ENCODE results near the gene IRF2BPL.
A peak's percentile ranks its signal among the peaks of the same experiment; 100 is the strongest.

The IRF2BPL gene

DNA sequence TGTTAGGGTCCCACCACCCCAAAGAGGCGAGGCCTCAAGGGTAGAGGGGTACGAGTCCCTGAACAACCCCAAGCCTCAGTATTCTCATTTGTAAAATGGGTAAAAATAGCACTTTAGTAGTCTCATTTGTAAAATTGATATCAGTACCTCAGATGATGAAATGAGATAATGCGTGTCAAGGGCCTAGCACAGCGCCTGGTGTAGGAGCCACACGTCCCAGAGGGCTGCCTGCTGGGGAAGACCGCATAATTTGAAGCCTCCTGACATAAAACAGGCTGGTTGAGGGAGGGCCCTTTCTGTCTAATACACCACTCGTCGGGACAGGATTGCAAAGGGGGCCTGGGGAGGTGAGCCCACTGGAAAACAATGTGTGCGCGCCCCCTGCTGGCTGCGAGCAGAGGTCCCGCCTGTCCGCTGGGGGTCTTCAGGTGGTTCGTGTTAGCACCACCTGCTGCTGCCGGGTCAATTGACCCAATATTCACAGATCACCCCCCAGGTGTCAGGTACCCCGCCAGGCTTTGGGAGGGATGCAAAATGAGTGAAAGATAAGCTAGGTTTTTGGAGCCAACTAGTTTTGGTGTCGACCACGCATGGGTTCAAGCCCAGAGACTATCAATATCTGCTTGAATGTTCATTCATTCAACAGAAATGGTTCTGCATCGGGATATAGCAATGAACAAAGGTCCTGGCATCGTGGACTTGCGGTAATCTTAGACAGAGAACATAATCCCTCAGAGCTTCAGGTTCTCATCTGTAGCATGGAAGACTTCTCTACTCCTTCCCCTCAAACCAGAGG, 24.7 kb upstream of the IRF2BPL start:
- peak; percentile 87 for DNase-seq

DNA sequence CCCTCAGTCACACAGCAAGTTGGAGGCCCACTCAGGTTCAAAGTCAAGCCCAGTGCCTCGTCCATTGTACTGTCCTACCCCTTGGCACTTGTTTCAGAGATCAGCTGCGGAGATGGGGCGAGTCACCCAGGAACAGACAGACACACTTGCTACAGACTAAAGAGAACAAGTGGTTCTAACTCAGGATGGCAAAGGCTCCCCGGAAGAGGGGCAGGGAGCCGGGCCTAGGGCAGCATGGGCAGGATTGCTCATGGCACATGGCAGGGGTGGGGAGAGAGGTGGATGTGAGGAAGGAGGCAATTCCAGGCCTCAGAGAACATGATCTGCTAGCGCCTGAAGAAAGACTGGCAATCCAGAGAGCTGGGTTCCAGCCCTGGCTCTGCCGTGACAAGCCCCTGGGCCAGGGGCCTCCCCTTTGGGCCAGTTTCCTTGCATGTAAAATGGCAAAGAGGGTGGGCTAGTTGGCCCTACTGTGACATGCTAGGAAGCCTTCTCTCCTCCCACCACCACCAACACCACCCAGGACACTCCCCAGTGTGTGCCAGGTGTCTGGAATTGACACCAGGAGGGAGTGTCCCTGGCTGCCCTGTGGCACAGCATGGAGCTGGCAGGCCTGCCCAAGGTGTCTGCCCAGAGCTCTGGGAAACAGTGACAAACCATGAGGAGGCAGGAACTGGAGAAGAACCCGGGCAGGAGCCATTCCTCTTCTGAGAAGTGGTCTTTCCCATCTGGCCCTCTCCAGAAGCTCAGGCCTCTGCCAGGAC, 24.0 kb upstream of the IRF2BPL start:
- peak in 1 of 2 experiments; percentile 31 for DNase-seq

DNA sequence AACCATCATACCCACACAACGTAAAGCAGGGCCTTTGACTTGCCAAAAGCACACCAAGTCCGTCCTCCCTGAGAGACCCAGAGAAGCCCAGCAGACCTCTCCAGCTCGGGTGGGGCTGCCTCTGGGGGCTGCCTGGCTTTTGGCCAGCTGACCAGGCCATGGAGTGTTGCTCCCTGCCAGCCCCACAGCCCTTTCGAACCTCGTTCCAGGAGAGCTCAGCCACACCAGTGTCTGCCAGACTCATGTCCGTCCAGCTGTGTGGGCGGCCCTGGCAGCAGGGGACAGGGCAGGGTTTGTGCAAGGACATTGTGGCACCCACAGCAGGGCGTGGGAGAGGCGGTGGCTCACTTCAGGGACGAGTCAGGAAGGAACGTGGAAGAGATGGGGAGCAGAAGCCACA, 22.6 kb upstream of the IRF2BPL start:
- no peak for DNase-seq

DNA sequence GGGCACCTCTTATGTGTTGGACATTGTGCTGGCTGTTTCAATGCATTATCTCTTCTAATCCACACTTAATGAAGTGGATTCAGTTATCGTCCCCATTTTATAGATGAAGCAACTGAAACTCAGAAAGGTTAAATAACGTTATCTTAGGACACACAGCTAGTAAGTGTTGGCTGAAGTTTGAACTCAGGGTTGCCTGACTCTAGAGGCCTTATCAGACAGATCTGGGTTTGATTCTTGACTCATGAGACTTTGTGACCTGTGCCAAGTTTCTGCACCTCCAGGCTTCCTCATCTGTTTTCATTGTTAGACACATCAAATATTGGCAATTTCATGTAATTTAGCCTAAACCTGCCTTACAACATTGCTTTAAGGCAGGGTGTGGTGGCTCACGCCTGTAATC, 18.2 kb upstream of the IRF2BPL start:
- DNase-seq, result no peak

DNA sequence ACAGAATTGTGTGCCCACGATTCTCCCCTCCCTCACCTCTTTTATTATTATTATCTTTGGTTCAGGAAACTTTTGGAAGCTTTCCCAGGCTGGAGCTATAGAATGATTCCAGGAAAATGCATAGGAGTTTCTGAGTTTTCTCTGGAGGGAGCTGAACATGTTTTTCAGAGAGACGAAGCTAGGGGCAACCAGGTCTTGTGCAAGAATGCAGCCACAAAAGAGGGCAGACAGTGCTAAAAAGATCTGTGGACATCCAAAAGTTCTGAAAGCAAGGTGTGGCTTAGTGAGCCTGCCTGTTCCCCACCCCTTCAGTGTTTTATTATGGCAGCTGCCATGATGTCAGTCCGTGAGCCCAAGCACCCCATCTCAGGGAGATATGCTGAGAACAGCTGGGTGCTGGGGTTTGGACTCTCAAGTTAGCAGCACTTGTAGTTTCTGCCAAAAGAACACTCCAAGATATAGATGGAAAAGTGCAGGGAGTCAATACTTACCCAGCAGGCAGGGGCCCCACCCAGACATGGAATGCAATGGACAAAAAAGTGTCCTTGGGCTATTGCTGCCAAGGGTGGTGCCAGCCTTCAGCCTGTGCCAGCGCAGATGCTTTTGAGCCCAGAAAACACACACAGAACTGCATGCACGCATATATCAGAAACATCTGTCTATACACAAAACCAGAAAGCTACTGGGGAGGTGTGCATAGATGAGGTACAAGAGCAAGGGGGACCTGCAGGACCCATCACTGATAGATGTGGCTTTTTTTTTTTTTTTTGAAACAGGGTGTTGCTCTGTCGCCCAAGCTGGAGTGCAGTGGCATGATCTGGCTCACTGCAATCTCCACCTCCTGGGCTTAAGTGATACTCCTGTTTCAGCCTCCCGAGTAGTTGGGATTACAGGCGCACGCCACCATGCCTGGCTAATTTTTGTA, 17.0 kb upstream of the IRF2BPL start:
- no peak for DNase-seq

DNA sequence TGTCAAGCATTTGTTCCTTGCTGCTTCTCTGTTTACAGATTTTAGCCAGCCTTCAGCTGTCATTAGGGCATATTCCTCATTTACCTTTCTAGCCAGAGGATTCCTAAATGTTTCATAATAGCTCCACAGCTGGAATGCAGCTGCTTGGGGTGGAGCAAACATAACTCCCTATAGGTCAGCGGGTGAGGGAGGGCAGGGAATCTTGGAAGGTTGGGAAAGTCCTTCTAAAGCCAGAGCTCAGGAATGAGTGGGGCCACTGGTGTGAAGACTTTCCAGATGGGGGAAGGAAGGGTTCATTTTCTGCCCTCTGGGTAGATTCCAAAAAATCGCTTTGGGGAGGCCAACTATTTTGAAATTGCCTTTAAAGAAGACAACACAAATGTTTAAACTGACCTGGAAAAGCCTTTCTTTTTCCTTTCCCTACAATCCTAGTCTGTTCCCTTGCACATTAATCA, 16.3 kb upstream of the IRF2BPL start:
- no peak for DNase-seq

DNA sequence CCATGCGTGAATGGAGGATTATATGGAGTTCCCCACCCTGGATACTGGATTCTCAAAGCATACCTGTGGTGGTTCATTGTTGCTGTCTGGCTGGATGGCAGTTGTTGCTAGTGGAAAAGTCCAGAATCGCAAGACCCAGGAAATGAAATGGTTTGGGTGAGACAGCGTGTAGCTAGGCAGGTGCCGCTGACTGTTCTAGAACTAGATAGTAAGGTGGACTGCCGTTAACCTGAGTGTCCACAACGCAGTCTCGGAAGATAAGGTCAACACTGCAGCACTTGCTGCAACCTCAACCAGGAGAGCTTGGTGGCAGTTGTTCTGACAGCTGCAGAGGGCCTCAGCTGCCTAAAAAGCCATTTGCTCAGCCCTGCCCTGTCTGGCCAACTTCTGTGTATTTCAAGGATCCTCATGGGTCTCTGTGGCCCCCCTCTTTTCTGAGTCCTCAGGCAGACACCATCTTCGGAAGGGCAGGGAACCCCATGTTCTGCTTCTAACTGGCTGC, 15.5 kb upstream of the IRF2BPL start:
- no peak for DNase-seq

DNA sequence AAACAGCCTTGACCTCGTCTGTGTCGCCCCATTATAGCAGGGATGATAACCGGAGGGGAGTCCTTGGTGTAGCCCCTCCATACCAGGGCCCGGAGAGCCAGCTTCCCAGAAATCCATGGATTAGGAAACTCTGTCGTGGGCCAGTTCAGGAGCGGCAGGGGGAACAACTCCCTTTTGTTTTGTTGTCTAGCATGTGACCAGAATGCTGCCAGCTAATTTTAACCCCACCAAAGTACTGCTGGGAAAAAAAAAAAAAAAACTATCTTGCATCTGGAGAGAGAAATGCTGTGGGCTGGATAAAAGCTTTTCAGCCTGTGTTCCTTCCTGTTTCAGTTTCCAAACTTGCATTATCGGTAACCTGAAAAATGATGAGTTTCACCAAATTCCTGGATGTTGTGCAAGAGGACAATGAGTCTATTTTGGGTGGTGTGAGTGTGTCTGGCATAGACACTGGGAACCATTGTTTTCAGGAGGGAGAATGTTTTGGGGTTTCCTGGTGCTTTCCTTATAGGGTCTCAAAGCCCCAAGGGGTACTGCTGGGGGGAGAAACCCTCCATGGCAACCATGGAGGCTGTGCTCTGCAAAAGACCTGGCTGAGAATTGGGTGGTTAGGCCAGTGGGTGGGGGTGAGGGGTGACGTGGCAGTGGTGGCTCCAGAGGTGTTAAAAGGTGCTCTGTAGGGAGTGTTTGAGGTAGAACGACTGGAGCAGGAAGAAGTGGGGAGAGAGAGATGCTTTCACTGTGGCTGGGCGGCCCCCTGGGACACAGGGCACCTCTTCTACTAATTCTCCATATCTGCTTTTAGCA, 14.9 kb upstream of the IRF2BPL start:
- DNase-seq, result peak; percentile 70 to 75

DNA sequence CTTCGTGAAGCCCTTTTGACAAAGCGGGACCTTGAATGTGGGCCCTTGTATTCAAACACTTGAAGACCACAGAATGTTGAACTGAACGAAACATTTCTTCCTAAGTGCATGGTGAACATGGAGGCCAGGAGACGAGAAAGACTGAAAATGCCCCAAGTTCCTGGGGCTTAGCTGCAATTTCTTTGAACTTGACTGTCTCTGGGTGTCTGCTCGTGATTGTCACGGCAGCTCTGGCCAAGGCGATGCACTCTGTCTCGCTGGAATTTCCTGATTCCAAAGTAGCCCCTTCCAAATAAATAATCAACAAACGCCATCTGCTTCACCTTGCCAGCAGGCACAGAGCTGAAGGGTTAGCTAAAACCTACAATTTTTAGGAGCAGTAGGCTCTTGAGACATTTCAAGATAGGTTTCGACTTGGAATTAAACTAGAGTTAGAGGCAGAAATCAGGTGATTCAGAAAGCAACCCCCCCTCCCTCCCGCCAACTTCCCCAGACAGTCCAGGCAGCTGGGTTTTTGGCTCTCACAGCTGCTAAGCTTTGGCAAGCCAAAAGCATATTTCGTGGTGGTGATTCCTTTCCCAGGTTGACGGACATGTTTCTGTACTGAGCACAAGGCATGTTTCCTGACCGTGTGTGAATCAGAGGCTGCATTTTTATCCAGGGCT, 13.5 kb upstream of the IRF2BPL start:
- DNase-seq, result no peak

DNA sequence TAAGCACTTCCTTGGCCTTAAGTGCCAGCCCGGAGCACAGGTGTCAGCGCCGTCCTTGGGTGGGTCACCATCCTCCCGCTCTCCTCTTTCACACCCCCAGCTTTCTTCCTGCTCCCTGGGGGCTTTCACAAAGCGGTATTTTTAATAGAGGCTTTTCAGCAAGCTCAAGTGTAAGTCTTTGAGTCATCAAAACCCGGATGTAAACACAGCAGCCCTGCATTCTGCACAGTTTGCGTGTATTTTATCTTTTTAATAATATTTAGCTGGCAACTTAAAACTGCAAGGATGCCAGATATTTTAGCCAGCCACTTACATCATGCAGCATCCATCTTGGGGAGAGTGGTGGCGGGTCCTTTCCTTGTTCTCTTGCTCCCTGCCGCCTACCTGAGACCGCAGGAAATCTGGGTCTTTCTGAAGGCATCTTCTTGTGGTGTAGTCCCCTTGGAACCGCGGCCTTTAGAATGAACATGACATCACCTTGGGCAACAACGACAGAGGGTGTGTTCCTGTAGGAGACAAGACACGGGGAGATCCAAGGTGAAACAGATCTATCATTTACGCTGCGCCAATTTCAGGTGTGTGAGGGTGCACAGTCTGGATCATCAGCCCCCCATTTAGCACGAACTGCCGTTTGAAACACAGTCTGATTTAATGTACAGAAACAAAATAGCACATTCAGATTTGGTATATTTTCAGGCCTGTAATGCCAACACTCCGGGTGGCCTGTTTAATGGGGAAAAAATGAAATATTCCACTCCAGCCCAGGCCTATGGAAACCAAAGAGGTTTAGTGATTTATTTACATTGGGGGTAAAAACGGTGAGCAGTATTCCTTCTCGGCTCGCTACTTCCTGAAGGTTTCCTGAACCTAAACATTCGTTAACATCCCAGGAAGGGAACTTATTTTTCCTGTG, 12.5 kb upstream of the IRF2BPL start:
- DNase-seq, result peak in 1 of 2 experiments; percentile 68

DNA sequence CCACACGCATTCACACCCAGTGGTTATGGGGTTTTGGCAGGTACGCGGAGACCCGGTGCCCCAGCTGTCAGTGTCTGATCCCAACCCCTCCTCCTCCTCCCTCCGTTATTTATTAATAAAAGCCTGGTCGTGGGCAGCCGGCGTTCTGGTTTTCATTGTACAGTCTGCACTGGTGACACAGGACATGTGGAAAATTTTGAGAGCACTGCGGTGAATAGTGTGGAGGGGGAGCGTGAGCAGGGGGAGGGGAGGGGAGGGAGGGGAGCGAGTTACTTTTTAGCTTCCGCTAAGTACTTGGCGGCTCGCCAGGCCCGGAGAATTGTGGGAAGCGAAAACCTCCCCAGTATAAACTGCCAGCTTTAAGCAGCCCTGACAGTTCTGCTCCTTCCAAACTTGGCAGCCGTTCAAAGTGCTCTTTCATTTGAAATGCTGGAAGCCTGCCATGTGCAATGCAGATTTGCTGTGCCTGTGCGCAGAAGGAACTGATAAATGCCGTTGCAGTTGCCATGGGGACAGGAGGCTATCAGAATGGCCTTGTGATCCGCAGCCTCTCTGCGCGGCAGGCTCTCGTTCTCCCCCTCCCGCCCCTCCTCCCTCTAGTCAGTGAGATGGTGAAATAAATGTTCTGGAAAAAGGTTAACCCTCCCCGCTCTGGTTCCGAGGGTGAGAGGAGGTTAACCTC, 11.7 kb upstream of the IRF2BPL start:
- DNase-seq, result peak; percentile 93 to 94

DNA sequence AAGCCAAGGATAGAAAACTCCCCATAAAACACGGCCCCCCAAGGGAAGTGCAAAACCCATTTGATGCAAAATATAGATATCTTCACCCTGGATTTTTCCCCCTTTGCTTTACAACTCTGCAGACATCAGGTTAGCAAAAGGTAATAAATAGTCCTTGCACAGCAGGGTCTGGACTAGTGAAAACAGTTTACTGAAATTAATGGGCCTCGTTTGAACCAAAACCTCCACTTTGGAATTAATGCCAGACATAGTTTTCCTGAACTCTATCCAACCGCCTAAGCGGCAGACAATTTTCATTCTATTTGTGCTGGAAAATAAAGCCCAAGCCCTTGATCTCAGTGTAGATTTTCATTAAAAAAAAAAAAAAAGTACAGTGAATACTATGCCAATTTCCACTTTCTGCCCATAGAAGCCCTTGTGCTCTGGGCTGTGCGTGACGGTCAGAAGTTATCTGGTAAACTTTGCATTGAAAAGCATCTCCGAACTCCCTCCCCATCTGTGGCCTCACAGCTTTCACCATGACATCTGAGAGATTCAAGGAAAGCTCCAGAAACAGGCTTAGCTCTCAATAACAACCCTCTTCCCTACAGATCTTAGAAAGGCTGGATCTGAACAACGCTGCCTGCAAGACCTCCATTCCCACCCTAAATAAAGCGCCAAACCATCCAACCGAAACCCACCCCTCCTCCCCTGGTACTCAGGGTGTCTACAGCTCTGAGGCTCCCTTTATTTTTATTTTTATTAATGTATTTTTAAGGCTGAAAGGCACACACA, 11.0 kb upstream of the IRF2BPL start:
- no peak for DNase-seq

DNA sequence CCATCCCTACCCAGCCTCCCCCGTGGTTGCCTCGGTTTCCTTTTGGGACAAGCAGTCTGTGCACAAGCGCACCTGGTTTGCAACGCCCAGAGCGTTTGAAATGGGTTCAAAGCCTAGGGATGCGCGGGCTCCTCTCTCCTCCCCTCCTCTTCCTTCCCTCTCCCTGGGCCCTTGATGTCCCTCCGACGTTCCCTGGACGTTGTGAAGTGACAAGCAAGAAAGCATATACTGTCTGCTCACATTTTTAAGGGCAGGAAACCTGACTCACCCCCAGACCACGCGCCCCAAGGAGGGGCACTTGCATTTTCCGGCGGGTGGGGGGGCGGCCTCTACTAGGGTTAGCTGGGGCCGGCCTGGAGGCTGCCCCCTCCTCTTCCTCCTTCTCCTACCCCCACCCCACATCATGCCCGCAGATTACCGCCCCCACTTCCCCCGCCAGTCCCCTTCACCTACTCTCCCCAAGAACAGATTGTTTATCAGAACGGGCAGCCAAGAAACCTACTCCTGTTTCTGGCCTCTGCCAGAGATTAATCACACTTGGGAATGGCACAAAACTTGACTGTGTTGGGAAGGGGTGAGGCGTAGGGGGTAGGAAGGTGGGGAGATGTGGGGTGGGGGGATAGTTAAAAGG, 9.5 kb upstream of the IRF2BPL start:
- peak; percentile 71 to 72 for DNase-seq

DNA sequence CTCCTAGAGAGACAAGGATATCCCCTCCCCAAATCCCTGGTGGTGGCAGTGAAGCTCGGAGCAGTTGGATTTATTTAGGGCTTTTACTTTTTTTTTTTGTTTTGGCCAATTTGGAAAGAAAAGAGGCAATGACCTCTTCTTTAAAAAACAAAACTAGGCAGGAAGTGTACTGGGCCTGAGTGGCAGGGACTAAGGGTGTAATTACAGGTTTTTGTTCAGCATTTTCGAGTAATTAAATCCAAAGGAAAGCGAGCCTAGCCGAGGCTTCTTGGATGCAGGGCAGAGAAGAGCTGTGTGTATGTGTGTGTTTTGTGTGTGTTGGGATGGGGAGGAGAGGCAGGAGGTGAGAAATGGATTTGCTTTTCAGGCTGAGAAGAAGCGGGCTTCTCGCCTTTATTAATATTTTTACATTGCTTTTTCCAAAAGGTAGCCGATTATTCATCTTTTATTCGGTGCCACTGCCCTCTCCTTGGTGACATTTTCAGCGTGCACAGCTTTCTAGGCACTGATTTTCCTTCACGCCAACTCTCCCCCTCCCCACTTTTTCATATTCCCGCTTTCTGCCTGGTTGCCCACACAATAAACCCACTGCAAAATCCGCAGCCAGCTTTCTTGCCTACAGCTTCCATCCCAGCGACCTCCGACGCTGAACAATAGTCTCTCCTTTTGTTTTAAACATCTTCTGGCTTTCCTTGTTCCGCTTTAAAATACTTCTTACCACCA, 8.9 kb upstream of the IRF2BPL start:
- DNase-seq, result no peak

DNA sequence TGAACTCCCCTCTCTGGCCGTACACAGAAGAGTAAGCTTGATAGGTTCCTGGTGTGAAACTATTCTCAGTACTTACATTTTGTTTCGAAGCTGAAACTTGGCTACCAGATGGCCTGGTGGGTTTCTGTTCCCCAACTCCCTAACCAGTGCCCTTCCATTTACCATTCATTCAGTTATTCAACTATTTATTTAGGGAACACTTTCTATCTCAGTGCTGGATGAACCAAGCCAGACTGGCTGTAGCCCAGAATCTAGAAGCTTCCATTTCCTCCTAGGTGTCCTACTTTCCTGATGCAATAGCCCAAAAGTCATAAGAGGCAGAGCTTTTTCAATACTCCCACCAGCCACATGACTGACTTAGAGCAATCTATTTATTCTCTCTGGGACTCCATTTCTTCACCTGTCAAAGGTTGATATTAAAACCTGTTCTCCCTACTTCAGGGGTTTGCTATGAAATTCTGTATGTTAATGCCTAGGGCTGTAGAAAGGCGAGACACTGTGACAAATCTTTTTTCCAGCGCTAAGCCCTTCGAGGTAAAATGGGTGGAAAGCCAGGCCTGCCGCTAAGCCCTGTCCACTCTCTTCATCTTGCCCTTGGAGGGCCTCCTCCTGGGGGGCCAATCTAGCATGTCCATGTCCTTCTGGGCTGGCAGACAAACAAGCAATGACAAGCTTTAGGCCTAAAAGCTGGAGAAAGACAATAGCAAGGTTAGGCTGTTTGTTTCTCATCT, 8.1 kb upstream of the IRF2BPL start:
- DNase-seq, result no peak

DNA sequence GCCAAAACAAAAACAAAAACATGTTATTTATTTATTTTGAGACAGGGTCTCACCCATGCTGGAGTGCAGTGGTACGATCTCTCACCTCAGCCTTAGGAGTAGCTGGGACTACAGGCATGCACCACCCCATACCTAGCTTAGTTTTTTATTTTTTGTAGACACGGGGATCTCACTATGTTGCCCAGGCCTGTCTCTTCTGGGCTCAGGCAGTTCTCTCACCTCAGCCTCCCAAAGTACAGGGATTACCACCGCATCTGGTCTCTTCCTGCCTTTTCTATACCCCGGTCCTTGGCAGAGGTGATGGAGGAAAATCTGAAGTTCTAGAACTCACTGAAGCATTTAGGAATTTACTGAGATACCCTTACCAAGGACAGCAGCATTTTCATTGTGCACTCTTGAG, 6.8 kb upstream of the IRF2BPL start:
- no peak for DNase-seq

Measured in activated T-cell treated with anti-CD3 and anti-CD28 coated beads, Interleukin-2, amount 50 U/mL, for 48 hours (primary cell).